ENCODE data around the gene STT3B.

DNA sequence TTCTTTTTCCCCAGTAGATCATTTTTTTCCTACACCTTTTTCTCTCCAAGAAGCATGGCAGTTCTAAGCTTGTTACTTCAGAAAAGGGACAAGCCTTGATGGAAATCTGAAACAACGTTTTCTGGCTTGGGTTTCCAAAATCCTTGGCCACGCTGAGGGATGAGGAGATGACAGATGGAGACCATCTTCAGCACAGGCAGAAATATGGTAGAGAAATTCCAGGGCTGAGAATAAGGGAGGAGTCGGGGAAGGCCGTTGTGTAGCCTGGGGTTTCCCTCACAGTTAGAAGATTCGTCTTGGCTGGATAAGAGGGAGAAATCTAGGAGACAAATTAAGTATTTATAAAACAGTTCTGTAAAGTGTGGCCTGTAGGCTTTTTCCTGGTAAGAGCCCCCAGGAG, 33.9 kb upstream of the STT3B start:
- TF ChIP-seq, protein P1, sequence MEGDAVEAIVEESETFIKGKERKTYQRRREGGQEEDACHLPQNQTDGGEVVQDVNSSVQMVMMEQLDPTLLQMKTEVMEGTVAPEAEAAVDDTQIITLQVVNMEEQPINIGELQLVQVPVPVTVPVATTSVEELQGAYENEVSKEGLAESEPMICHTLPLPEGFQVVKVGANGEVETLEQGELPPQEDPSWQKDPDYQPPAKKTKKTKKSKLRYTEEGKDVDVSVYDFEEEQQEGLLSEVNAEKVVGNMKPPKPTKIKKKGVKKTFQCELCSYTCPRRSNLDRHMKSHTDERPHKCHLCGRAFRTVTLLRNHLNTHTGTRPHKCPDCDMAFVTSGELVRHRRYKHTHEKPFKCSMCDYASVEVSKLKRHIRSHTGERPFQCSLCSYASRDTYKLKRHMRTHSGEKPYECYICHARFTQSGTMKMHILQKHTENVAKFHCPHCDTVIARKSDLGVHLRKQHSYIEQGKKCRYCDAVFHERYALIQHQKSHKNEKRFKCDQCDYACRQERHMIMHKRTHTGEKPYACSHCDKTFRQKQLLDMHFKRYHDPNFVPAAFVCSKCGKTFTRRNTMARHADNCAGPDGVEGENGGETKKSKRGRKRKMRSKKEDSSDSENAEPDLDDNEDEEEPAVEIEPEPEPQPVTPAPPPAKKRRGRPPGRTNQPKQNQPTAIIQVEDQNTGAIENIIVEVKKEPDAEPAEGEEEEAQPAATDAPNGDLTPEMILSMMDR (IDR thresholded peaks at IDR 0.05): no peak
- no peak for TF ChIP-seq POLR2A (IDR thresholded peaks at IDR 0.05)
